Peyer's patch (tissue), 4 donors: ENCODE measurements around the gene BAHCC1. TPM values are rescaled to one million over a fixed set of nuclear protein-coding genes. Genes with fewer than 3 reads are reported as not detected.

Source experiments
- DNase-seq, 3 donors: peaks; one replicate each; pipeline ENCODE4 v3.0.0-alpha.2; 2017 to 2019
- H3K27ac ChIP-seq, 4 donors: fragments of 200-600 bp; sonication (generic); one replicate each; pipeline ENCODE4 v1.5.1; 2016 to 2019
- H3K27me3 ChIP-seq, 2 donors: fragments of 200-600 bp; sonication (generic); one replicate each; pipeline ENCODE4 v1.5.1; 2019
- H3K36me3 ChIP-seq, 3 donors: fragments of 200-600 bp; sonication (generic); one replicate each; pipeline ENCODE4 v1.5.1; 2016 to 2019
- H3K4me1 ChIP-seq, 4 donors: fragments of 200-600 bp; sonication (generic); one replicate each; pipeline ENCODE4 v1.5.1; 2016 to 2019
- H3K4me3 ChIP-seq, 4 donors: fragments of 200-600 bp; sonication (generic); 1 replicate in 3 of 4; 2 replicates in 1 of 4; pipeline ENCODE4 v1.5.1; 2016 to 2019; ENCODE audit warnings: mild to moderate bottlenecking in 1 of 4
- H3K9me3 ChIP-seq, 4 donors: fragments of 200-600 bp; sonication (generic); one replicate each; pipeline ENCODE4 v1.5.1; 2016 to 2019; ENCODE audit warnings: mild to moderate bottlenecking in 1 of 4
- POLR2A ChIP-seq, 2 donors: fragments of 450-650 bp; IDR thresholded peaks; one replicate each; pipeline ENCODE4 v1.5.1; 2017; ENCODE audit warnings: antibody characterized with exemption in 2 of 2, mild to moderate bottlenecking in 2 of 2, moderate library complexity in 2 of 2
- total RNA-seq, 4 donors: library from RNA; depleted of rRNA; stranded (reverse); fragments of >200 nt; gene quantifications; one replicate each; pipeline ENCODE4 v1.1.0, GENCODE V29; 2016
- TF ChIP-seq, protein P1 (sequence below), 6 experiments: fragments of 450-650 bp in 4 of 6; fragments of 200-600 bp in 2 of 6; sonication (generic) in 1 of 6; IDR thresholded peaks; one replicate each; pipeline ENCODE4 v1.5.1; 2017 to 2019; ENCODE audit warnings: antibody characterized with exemption in 6 of 6, mild to moderate bottlenecking in 3 of 6, moderate library complexity in 1 of 6

BAHCC1 gene
- total RNA-seq, 4 donors from 2014 or later: 11.6 to 43.0 (median 23.9) TPM

DNA sequence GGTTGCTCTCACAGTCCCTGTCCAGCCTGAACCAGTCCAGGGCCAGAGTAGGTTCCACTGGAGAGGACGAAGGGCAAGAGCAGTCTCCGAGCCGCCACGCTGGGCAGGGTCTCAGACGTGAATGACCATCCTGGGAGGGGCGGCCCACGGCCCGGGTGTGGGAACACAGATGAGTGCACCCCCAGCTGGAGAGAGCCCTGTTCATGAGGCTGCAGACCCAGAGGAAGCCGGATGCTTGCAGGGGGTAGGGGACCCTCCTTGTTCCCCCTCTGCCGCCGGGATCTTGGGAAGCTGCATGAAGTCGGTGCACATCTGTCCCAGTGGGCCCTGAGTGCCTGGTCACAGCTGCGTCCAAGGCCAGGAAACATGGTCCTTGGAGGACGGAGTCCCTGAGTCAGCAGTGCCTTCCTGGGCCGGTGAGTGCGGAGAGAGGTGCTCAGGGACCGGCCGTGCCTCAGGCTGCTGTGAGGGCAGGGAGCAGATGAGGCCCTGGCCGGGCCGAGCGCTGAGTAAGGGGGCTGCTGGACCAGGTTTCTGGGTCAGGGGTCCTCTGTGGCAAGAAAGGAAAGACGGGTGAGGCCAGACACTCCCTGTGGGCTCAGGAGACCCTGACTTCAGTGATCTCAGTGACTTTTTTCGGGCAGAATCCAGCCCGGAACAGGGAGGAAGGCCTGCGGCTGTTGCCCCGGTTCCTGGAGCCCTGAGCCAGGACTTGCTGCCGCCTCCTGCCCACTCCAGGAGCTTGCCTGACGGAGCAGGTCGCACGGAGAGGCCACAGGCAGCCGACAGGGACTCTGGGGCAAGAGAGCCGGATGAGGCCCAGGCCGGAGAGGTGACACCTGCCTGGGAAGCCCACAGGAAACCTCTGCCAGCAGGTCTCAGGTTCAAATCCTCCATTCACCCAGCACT, 71.6 kb downstream of the BAHCC1 start:
- H3K4me3 ChIP-seq: no peak overlapping the region

DNA sequence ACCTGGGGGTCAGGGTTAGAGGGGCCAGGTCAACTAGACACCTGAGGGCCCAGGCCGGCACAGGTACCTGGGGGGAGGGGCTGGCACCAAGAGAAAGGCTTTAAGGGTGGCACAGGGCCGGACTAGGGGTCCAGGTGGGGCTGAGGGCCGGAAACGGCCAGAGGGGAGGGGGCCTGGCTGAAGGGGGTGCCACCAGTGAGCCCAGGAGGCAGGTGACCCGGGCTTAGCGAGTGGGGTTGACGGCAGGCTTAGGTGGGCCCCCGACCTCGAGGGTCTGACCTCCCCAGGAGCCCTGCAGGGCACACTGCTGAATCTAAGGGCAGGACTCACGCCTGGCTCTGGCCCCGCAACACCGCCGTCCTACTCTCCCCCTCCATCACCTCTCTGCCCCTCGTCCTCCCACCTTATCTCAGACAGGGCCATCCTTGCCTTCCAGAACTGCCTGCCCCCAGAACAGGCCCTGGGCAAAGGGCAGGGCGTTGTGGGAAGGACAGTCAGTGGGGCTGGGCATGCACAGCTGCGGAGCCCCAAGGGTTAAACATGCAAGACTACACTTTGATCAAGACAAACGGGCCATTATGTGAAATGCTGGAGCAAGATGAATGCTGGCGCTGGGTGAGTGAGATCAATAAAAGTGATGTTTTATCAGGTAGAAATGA, 73.0 kb downstream of the BAHCC1 start:
- TF ChIP-seq, protein P1, sequence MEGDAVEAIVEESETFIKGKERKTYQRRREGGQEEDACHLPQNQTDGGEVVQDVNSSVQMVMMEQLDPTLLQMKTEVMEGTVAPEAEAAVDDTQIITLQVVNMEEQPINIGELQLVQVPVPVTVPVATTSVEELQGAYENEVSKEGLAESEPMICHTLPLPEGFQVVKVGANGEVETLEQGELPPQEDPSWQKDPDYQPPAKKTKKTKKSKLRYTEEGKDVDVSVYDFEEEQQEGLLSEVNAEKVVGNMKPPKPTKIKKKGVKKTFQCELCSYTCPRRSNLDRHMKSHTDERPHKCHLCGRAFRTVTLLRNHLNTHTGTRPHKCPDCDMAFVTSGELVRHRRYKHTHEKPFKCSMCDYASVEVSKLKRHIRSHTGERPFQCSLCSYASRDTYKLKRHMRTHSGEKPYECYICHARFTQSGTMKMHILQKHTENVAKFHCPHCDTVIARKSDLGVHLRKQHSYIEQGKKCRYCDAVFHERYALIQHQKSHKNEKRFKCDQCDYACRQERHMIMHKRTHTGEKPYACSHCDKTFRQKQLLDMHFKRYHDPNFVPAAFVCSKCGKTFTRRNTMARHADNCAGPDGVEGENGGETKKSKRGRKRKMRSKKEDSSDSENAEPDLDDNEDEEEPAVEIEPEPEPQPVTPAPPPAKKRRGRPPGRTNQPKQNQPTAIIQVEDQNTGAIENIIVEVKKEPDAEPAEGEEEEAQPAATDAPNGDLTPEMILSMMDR (IDR thresholded peaks at IDR 0.05): no peak
- no peak for TF ChIP-seq POLR2A (IDR thresholded peaks at IDR 0.05)
- H3K4me1 ChIP-seq: no peaks in the 10 kb centered on the region
- H3K9me3 ChIP-seq: no peaks in the 10 kb centered on the region
- no peak overlapping the region for H3K27ac ChIP-seq
- no peak overlapping the region for H3K4me3 ChIP-seq
- no peaks in the 10 kb centered on the region for H3K27me3 ChIP-seq
- no peak for DNase-seq
- H3K36me3 ChIP-seq: peaks cover 0 to 3% (median 0%) of the 10 kb centered on the region in 3 donors

More for the DNA sequence above, 71.6 kb downstream of the BAHCC1 start:
- TF ChIP-seq, protein P1 (IDR thresholded peaks at IDR 0.05): no peak
- TF ChIP-seq POLR2A (IDR thresholded peaks at IDR 0.05): no peak
- DNase-seq: no peak
- H3K9me3 ChIP-seq: no peaks in the 10 kb centered on the region
- H3K27ac ChIP-seq: no peak overlapping the region
- H3K36me3 ChIP-seq: peaks cover 0 to 18% (median 0%) of the 10 kb centered on the region in 3 donors
- no peaks in the 10 kb centered on the region for H3K4me1 ChIP-seq
- no peaks in the 10 kb centered on the region for H3K27me3 ChIP-seq

DNA sequence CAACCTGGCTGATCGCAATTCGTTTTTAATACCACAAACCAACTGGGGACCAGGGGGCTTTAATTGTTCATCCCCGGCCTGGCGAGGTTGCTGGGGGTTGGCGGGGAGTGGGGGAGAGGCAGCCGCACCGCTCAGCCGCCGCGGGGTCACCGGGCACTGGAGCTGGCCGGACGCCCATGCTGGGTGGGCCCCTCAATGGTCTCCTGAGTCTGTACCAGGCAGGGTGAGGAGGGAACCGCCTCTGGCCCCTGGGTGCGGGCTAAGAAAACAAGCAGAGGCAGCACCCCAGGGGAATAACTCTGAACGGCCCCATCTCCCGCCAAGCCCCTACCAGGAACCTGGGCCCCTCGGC, 73.5 kb downstream of the BAHCC1 start:
- Histone ChIP-seq H3K27ac (no peak overlapping the region), H3K4me1 (no peaks in the 10 kb centered on the region), H3K27me3 (no peaks in the 10 kb centered on the region), H3K9me3 (no peaks in the 10 kb centered on the region), H3K36me3 (no peaks in the 10 kb centered on the region), H3K4me3 (no peak overlapping the region)
- TF ChIP-seq, protein P1 (IDR thresholded peaks at IDR 0.05): no peak
- TF ChIP-seq POLR2A (IDR thresholded peaks at IDR 0.05): no peak
- DNase-seq: no peak

DNA sequence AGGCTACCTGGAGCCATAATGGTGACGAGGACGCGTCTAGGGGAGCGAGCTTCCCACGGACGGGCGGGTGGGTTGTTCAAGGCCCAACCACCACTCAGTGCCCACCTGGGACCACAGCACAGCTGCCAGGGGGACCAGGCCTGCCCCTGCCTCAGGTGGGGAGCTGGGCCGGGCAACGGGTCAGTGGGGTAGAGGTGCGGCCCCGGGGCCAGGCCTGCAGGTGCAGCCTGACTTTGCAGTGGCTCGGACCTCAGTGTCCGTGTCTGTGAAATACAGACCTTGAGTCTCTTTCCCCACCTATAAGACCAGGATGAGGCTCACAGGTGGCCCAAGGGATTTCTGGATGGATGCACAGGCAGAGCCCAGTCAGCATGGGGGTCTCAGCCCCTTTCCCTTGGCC, 74.0 kb downstream of the BAHCC1 start:
- H3K4me3 ChIP-seq: no peak overlapping the region
- H3K36me3 ChIP-seq: no peaks in the 10 kb centered on the region
- H3K4me1 ChIP-seq: no peaks in the 10 kb centered on the region
- H3K9me3 ChIP-seq: no peaks in the 10 kb centered on the region
- H3K27ac ChIP-seq: no peak overlapping the region
- DNase-seq: no peak
- H3K27me3 ChIP-seq: no peaks in the 10 kb centered on the region
- TF ChIP-seq POLR2A (IDR thresholded peaks at IDR 0.05): no peak
- TF ChIP-seq, protein P1 (IDR thresholded peaks at IDR 0.05): no peak

- H3K9me3 ChIP-seq: no peaks in the 10 kb centered on the region
- H3K4me3 ChIP-seq: no peak overlapping the region
- no peaks in the 10 kb centered on the region for H3K27me3 ChIP-seq
- H3K27ac ChIP-seq: no peak overlapping the region
- no peaks in the 10 kb centered on the region for H3K4me1 ChIP-seq
- DNase-seq: no peak
- H3K36me3 ChIP-seq: no peaks in the 10 kb centered on the region
- TF ChIP-seq, protein P1 (IDR thresholded peaks at IDR 0.05): no peak
- no peak for TF ChIP-seq POLR2A (IDR thresholded peaks at IDR 0.05)
Observed at GRCh38 chr17:81470270-81470943, 75.2 kb downstream of the BAHCC1 start.
